ENCODE measurements around the gene MAP3K7CL. TPM values are rescaled to one million over a fixed set of nuclear protein-coding genes. Genes with fewer than 3 reads are reported as not detected.

MAP3K7CL gene
- total and polyA plus RNA-seq, 2 of the 8 experiments (the other 6 are each of a cell fraction or from before 2014, with no cell fraction given): not detected

DNA sequence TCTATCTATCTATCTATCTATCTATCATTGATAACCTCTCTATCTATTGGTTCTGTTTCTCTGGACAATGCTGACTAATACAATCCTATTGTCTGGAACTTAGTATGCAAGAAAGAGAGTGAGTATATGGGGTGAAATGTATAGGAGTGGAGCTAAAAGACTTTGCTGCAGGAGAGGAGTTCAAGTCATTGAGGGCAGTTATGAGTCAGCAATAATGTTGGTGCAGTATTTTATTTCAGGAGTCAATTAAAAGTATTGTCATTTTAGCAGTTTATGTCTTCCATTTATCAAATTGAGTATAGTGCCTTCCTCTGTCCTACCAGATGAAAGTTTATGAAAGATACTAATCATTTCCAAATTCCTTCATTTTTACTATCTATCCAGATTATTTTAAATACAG is 55.8 kb downstream of the MAP3K7CL start:
- Histone ChIP-seq H3K27me3 (replicated peaks in 1 of 4; ENCODE audit: control insufficient read depth in 3 of 4, extremely low read depth in 1 of 4, insufficient read depth in 3 of 4, low read length in 3 of 4) (peaks cover 0 to 3% (median 0%) of the 10 kb centered on the region in 4 experiments; a peak in 1 of 7 replicates), H2BK120ac (replicated peaks; ENCODE audit: low read depth, low read length) (no peak overlapping the region), H3K4ac (replicated peaks; ENCODE audit: insufficient read length, low read depth, low read length) (no peak overlapping the region), H3K79me2 (ENCODE audit: control insufficient read depth in 1 of 2, insufficient read depth in 2 of 2, low read length in 2 of 2) (no peaks in the 10 kb centered on the region), H2BK12ac (ENCODE audit: low read depth, low read length) (no peak overlapping the region), H3K36me3 (ENCODE audit: control insufficient read depth in 2 of 4, insufficient read depth in 4 of 4, low read length in 3 of 4) (no peaks in the 10 kb centered on the region), H3K4me3 (ENCODE audit: extremely low read depth in 1 of 4, insufficient read depth in 2 of 4, low read depth in 3 of 4, low read length in 4 of 4) (no peak overlapping the region), H3K14ac (ENCODE audit: insufficient read length) (no peak overlapping the region), H2AK5ac (ENCODE audit: low read depth, low read length) (no peak overlapping the region), H3K9me3 (ENCODE audit: insufficient read depth in 2 of 2, low read depth in 1 of 2, low read length in 1 of 2) (no peaks in the 10 kb centered on the region), H2AFZ (ENCODE audit: low read length) (no peak overlapping the region), H3K23ac (ENCODE audit: insufficient read length) (no peak overlapping the region), H3K4me1 (replicated peaks in 1 of 4; ENCODE audit: control insufficient read depth in 3 of 4, insufficient read depth in 4 of 4, low read length in 3 of 4) (peaks cover 0 to 3% (median 0%) of the 10 kb centered on the region in 4 experiments; a peak in 1 of 7 replicates), H3K18ac (ENCODE audit: extremely low read depth, low read length) (no peak overlapping the region), H3K79me1 (ENCODE audit: low read depth, low read length) (no peaks in the 10 kb centered on the region), H3K9ac (replicated peaks in 1 of 4; ENCODE audit: extremely low read depth in 1 of 4, low read depth in 3 of 4, low read length in 3 of 4) (no peak overlapping the region), H4K20me1 (replicated peaks in 1 of 2; ENCODE audit: control insufficient read depth in 1 of 2, insufficient read depth in 2 of 2, low read length in 2 of 2) (no peaks in the 10 kb centered on the region), H4K91ac (replicated peaks; ENCODE audit: insufficient read length, low read length) (no peak overlapping the region), H3K4me2 (ENCODE audit: insufficient read depth in 1 of 2, low read depth in 2 of 2, low read length in 2 of 2) (no peak overlapping the region), H2BK5ac (ENCODE audit: low read depth, low read length) (no peak overlapping the region), H2BK15ac (ENCODE audit: low read length) (no peak overlapping the region), H3K23me2 (ENCODE audit: low read depth, low read length) (no peaks in the 10 kb centered on the region), H4K8ac (ENCODE audit: extremely low read depth, insufficient read depth, low read length) (no peak overlapping the region), H2BK20ac (ENCODE audit: low read length) (no peak overlapping the region), H4K5ac (ENCODE audit: insufficient read length, low read depth, low read length) (no peak overlapping the region), H3K27ac (ENCODE audit: low read depth, low read length) (no peak overlapping the region), H3K56ac (replicated peaks; ENCODE audit: insufficient read length, low read depth, low read length) (no peak overlapping the region)
- TF ChIP-seq GTF2F1 (IDR thresholded peaks at IDR 0.05; ENCODE audit: borderline replicate concordance, low read depth, low read length) (no peak), SP4 (IDR thresholded peaks at IDR 0.05; ENCODE audit: low read length) (no peak), CBX5 (IDR thresholded peaks at IDR 0.05; ENCODE audit: low read depth, low read length) (no peak), POLR2AphosphoS5 (IDR thresholded peaks at IDR 0.05; ENCODE audit: low read depth, low read length) (no peak)
- FAIRE-seq: no peak
- CTCF ChIA-PET (ENCODE audit: partially characterized antibody): interaction anchor here (0.6 to 1.2 kb wide), 2 partner anchors 36 to 53 kb away, joined by 3 read pairs; no protein-coding TSS in a partner anchor
- no peak for DNase-seq (ENCODE audit: low read depth in 1 of 2, low spot score in 2 of 2)
- POLR2A ChIA-PET (ENCODE audit: partially characterized antibody): no interaction called here
